ENCODE results near the gene POLR1E.

Gene POLR1E

DNA sequence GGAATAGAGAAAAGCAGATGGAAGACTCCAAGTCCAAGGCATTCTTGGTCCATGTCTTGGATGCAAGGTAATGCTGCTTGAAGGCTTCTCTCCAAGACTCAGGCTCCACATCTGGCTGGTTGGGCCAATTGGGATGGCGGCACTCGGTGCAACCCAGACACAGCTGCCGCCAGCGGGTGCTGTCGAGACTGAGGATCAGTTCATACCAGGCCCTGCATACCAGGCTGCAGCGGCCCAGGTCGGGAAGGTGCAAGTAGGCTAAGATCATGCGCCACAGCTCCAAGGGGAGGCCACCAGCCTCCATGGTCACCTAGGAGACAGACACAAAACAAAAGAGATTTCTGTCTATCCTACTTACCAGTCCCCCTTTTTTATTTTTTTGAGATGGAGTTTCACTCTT is 55.7 kb downstream of the POLR1E start:
- no peak for DNase-seq

- no peak for DNase-seq
Measured at GRCh38 chr9:37542488-37542887, 56.7 kb downstream of the POLR1E start.

DNA sequence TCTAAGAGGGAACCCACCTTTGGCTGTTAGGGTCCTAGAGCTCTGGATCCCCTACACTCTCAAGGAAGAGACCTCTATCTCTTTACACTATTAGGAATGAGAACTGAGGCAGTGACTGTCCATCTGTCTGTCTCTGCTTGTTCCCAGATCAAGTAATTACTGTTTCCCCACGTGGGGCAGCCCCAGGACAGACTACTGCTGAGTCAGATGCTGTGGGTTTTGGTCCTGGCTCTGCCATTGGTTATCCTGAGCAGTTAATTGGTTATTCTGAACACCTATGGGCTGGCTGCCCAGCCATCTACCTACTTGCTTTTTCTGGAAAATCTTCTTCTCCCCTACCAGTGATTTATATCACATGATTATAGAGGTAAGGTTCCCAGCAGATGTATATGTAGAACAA is 57.1 kb downstream of the POLR1E start:
- no peak for DNase-seq

GRCh38 chr9:37543468-37543867 is 57.7 kb downstream of the POLR1E start:
- no peak for DNase-seq

GRCh38 chr9:37547328-37547878 is 61.7 kb downstream of the POLR1E start:
- DNase-seq, result no peak

DNA sequence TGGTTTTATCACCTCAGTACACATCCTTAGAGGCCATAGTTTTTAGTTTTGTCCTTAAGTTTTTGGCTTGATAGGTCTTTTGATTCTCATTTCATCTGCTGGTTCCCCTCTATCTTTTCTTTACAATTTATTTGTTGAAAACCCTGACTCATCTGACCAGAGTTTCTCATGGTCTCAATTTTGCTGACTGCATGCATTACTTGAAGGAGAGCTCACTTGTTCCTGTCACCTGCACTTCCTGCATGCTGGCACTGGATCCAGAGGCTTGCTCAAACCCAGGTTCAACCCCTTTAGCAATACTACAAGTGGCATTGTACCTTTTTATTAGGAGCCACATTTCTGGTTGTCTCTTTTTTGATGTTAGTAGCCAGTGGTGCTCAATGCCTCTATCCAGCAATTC is 63.8 kb downstream of the POLR1E start:
- no peak for DNase-seq

DNA sequence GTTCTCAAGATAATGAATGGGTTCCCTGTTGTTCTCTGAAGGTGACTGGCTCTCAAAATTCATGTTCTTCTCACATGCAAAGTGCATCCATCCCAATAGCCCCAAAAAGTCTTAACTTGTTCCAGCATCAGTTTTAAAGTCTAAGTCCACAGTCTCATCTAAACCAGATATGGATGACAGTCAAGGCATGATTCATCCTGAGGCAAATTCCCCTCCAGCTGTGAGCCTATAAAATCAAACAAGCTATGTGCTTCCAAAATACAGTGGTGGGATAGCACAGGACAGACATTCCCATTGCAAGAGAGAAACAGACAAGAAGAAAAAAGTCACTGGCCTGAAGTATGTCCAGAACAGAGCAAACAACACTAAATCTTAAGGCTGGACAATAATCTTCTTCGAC is 65.0 kb downstream of the POLR1E start:
- no peak for DNase-seq

DNA sequence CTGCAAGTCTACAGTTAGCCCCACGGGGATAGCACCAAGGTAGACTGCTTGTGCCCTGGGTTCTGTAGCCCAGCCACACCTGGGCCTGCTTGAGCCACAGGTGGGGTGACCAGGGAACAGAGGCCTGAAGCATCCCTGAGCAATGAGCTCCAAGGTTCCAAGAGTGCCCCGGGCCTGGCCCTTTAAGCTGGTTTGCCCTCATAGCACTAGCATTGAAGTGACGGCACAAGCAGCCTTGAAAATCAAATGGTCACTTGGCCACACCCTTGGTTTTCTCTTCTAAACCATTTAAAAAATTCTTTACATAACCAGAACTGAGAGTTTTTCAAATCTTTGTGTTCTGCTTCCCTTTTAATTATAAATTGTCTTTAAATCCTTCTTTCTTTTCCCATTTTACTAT is 65.7 kb downstream of the POLR1E start:
- no peak for DNase-seq

- DNase-seq, result no peak
Measured at GRCh38 chr9:37551888-37552287, 66.1 kb downstream of the POLR1E start.

Data from DMS53 (cell line).